Glomerular endothelial cell (primary cell): ENCODE results near the gene AK2. TPM values are rescaled to one million over a fixed set of nuclear protein-coding genes. Genes with fewer than 3 reads are reported as not detected.

ENCODE experiments used
- total RNA-seq: library from RNA; depleted of rRNA; stranded (reverse); fragments of >200 nt; gene quantifications from 2 replicates; pipeline ENCODE4 v1.2.3, GENCODE V29; 2015

The AK2 gene
- total RNA-seq, 1 donor from 2014 or later: 151 TPM

Other genes starting within 250 kb of the AK2 start
- 60.7 and 74.8 TPM in 2 replicates for gene YARS1, start 219.5 kb downstream of the AK2 start, total RNA-seq
- 18.9 and 40.8 TPM in 2 replicates for gene S100PBP, start 219.2 kb downstream of the AK2 start, total RNA-seq
- 0.99 TPM in 1 of 2 replicates, not detected in the other for gene FNDC5, start 166.0 kb downstream of the AK2 start, total RNA-seq
- not detected in 2 replicates for gene HPCA, start 150.4 kb downstream of the AK2 start, total RNA-seq
- 45.4 and 64.8 TPM in 2 replicates for gene TMEM54, start 135.5 kb downstream of the AK2 start, total RNA-seq
- 37.7 and 49.0 TPM in 2 replicates for gene RNF19B, start 72.1 kb downstream of the AK2 start, total RNA-seq
- 4.7 and 5.1 TPM in 2 replicates for gene AZIN2, start 44.3 kb upstream of the AK2 start, total RNA-seq
- 6.2 and 10.3 TPM in 2 replicates for gene TRIM62, start 145.2 kb upstream of the AK2 start, total RNA-seq
- gene ZNF362, start 219.6 kb upstream of the AK2 start, total RNA-seq: 15.8 and 30.3 TPM in 2 replicates